HepG2 (cell line): ENCODE results near the gene RPLP2. TPM values are rescaled to one million over a fixed set of nuclear protein-coding genes. Genes with fewer than 3 reads are reported as not detected.

Experiments
- ATF7 ChIP-seq, 2 experiments: fragments of 450-650 bp in 1 of 2; sonication (generic) in 1 of 2; formaldehyde crosslinking in 1 of 2; IDR thresholded peaks; 2 replicates each; pipeline versions ENCODE4 v1.4.0 to v1.6.1; 2016 to 2020; ENCODE audit warnings: antibody characterized with exemption in 1 of 2, mild to moderate bottlenecking in 1 of 2, missing genetic modification reagents in 1 of 2
- BHLHE40 ChIP-seq: IDR thresholded peaks from 2 replicates; pipeline ENCODE4 v1.6.1; 2011; ENCODE audit warnings: low read length, improper control_type of control experiment
- DNMT3B ChIP-seq: conservative IDR thresholded peaks from 2 replicates; pipeline ENCODE4 v1.6.1; 2016; ENCODE audit warnings: missing biosample characterization, control low read depth
- GABPB1 ChIP-seq: IDR thresholded peaks from 2 replicates; pipeline ENCODE4 v1.6.1; 2016; ENCODE audit warnings: mild to moderate bottlenecking, missing genetic modification reagents, moderate library complexity, missing compliant biosample characterization
- HDAC1 ChIP-seq: sonication (generic); formaldehyde crosslinking; IDR thresholded peaks from 2 replicates; pipeline ENCODE4 v1.5.1; 2020; ENCODE audit warnings: mild to moderate bottlenecking, missing genetic modification reagents
- IKZF4 ChIP-seq: sonication (generic); formaldehyde crosslinking; IDR thresholded peaks from 2 replicates; pipeline ENCODE4 v1.5.1; 2020; ENCODE audit warnings: borderline replicate concordance, mild to moderate bottlenecking, low read depth, missing genetic modification reagents; ENCODE audit errors: not compliant biosample characterization
- MTA1 ChIP-seq: sonication (generic); formaldehyde crosslinking; IDR thresholded peaks from 2 replicates; pipeline ENCODE4 v1.4.0; 2020; ENCODE audit warnings: missing genetic modification reagents, mild to moderate bottlenecking, borderline replicate concordance
- NFKBIZ ChIP-seq: IDR thresholded peaks from 2 replicates; pipeline ENCODE4 v1.6.1; 2018; ENCODE audit warnings: missing genetic modification reagents, missing compliant biosample characterization
- PHF8 ChIP-seq: sonication (generic); formaldehyde crosslinking; IDR thresholded peaks from 2 replicates; pipeline ENCODE4 v1.5.0; 2020; ENCODE audit warnings: missing genetic modification reagents
- RNF2 ChIP-seq: fragments of 450-650 bp; conservative IDR thresholded peaks from 2 replicates; pipeline ENCODE4 v1.6.1; 2016; ENCODE audit warnings: low read depth
- TRAFD1 ChIP-seq: sonication (generic); formaldehyde crosslinking; IDR thresholded peaks from 2 replicates; pipeline ENCODE4 v1.5.1; 2020; ENCODE audit warnings: missing genetic modification reagents, mild to moderate bottlenecking, borderline replicate concordance
- ZNF205 ChIP-seq: IDR thresholded peaks from 2 replicates; pipeline ENCODE4 v1.6.1; 2018; ENCODE audit warnings: missing biosample characterization, missing genetic modification reagents
- ZNF354B ChIP-seq: sonication (generic); formaldehyde crosslinking; IDR thresholded peaks from 2 replicates; pipeline ENCODE4 v1.8.0; 2022; ENCODE audit warnings: mild to moderate bottlenecking, missing genetic modification reagents
- ZNF546 ChIP-seq: sonication (generic); formaldehyde crosslinking; conservative IDR thresholded peaks from 2 replicates; pipeline ENCODE4 v1.8.1; 2023; ENCODE audit warnings: mild to moderate bottlenecking, missing genetic modification reagents
- ZNF567 ChIP-seq: sonication (generic); formaldehyde crosslinking; IDR thresholded peaks from 2 replicates; pipeline ENCODE4 v1.8.1; 2023; ENCODE audit warnings: mild to moderate bottlenecking, missing genetic modification reagents, borderline replicate concordance
- ZNF619 ChIP-seq: sonication (generic); formaldehyde crosslinking; IDR thresholded peaks from 2 replicates; pipeline ENCODE4 v1.4.0; 2020; ENCODE audit warnings: mild to moderate bottlenecking, missing genetic modification reagents
- ZSCAN9 ChIP-seq: IDR thresholded peaks from 2 replicates; pipeline ENCODE4 v1.6.1; 2016; ENCODE audit warnings: borderline replicate concordance
- polyA plus RNA-seq, 8 experiments: library from polyadenylated mRNA; depleted of rRNA in 3 of 8; stranded (reverse) in 7 of 8; unstranded in 1 of 8; fragments of >200 nt; fragmentation: Illumina TruSeq in 4 of 8; extraction: Trizol in 4 of 8; gene quantifications; 2 replicates each; pipeline versions ENCODE4 v1.2.1 to v1.2.3, GENCODE V29; 2011 to 2016; ENCODE audit warnings: low read depth in 4 of 8, missing spikeins in 1 of 8, mixed read lengths in 1 of 8; ENCODE audit not compliant: insufficient read depth in 1 of 8
- total RNA-seq, 5 experiments: library from RNA; depleted of rRNA; stranded (reverse); fragments of >200 nt; fragmentation: Illumina TruSeq; extraction: Trizol; gene quantifications; 2 replicates each; pipeline ENCODE4 v1.2.3, GENCODE V29; 2016; ENCODE audit warnings: low read depth in 1 of 5
- TF ChIP-seq, protein P1 (sequence below), 2 experiments: sonication (generic) in 1 of 2; formaldehyde crosslinking in 1 of 2; IDR thresholded peaks; 2 replicates each; pipeline versions ENCODE4 v1.5.1 to v1.6.1; 2011 to 2020; ENCODE audit warnings: borderline replicate concordance in 1 of 2, low read depth in 1 of 2, low read length in 1 of 2, mild to moderate bottlenecking in 1 of 2, missing genetic modification reagents in 1 of 2, moderate library complexity in 1 of 2
- TF ChIP-seq, protein P2 (sequence below): sonication (generic); formaldehyde crosslinking; IDR thresholded peaks from 2 replicates; pipeline ENCODE4 v1.8.0; 2022; ENCODE audit warnings: missing genetic modification reagents, mild to moderate bottlenecking, borderline replicate concordance
- TF ChIP-seq, protein P3 (sequence below): sonication (generic); formaldehyde crosslinking; conservative IDR thresholded peaks from 2 replicates; pipeline ENCODE4 v1.4.0; 2020; ENCODE audit warnings: missing genetic modification reagents
- TF ChIP-seq, protein P4 (sequence below): IDR thresholded peaks from 2 replicates; pipeline ENCODE4 v1.6.1; 2016

RPLP2 gene
- total and polyA plus RNA-seq, 2 of the 13 experiments (the other 11 are each of a cell fraction or from before 2014, with no cell fraction given) = 978 to 2,106 TPM

DNA sequence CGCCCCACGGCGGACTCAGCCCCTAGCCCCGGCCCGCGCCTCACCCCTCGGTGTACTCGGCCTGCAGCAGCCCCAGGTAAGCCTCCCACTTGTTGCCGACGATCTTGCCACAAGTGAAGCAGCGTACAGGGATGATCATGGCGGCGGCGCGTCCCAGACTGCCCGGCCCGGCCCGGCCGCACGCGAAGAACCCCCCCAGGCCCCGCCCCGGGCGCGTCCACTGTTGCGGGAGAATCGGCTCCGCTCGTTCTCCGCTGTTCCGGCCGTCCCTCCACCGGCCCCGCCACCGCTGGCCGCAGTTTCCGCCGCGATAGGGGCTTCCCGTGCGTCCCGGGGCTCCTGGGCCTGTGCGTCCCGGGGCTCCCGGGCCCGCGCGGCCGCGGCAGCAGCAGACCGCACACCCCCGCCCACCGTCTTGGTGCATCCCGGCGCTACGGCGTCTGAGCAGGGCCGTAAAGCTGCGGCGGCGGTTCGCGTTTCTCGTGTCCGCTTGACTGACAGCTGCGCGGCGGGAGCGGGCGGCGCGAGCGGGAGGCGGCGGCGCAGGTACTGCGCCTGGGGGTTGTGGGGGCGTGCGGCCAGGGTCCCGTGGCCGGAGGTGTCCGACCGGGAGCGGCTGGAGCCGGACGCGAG lies 32.7 kb downstream of the RPLP2 start, which contains the start of the genes POLR2L and TSPAN4 (continued):
- TF ChIP-seq, protein P1, sequence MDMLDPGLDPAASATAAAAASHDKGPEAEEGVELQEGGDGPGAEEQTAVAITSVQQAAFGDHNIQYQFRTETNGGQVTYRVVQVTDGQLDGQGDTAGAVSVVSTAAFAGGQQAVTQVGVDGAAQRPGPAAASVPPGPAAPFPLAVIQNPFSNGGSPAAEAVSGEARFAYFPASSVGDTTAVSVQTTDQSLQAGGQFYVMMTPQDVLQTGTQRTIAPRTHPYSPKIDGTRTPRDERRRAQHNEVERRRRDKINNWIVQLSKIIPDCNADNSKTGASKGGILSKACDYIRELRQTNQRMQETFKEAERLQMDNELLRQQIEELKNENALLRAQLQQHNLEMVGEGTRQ (IDR thresholded peaks at IDR 0.05; ENCODE audit: low read depth, low read length) = no peak
- TF ChIP-seq, protein P1 (CRISPR knock-in tag; IDR thresholded peaks at IDR 0.05; ENCODE audit: borderline replicate concordance) = no peak
- TF ChIP-seq ZNF205 (CRISPR knock-in tag) (peak; percentile 26; the same call in 1 of the 2 replicates), ZNF567 (peak; percentile 47; the same call in 1 of the 2 replicates), ZNF546 (CRISPR knock-in tag) (peak; percentile 70; the same call in 1 of the 2 replicates), PHF8 (CRISPR knock-in tag) (peak; percentile 82), NFKBIZ (CRISPR knock-in tag) (0 out of 2 replicates have a peak, but pooled peaks have one; percentile 21), DNMT3B (CRISPR knock-in tag) (no peak), MTA1 (CRISPR knock-in tag) (no peak), ZNF619 (no peak; the same call in 1 of the 2 replicates), ATF7 (IDR thresholded peaks at IDR 0.05) (peak; percentile 48; the same call in 1 of the 2 replicates), ATF7 (CRISPR knock-in tag; IDR thresholded peaks at IDR 0.05) (no peak), TRAFD1 (CRISPR knock-in tag) (no peak), BHLHE40 (peak; percentile 92), GABPB1 (CRISPR knock-in tag) (peak; percentile 78; the same call in 1 of the 2 replicates), IKZF4 (CRISPR knock-in tag) (peak; percentile 87), HDAC1 (CRISPR knock-in tag) (peak; percentile 92), ZSCAN9 (CRISPR knock-in tag) (0 out of 2 replicates have a peak, but pooled peaks have one; percentile 48), ZNF354B (peak; percentile 92; the same call in 1 of the 2 replicates), RNF2 (peak; percentile 67; the same call in 1 of the 2 replicates)
- TF ChIP-seq, protein P2, sequence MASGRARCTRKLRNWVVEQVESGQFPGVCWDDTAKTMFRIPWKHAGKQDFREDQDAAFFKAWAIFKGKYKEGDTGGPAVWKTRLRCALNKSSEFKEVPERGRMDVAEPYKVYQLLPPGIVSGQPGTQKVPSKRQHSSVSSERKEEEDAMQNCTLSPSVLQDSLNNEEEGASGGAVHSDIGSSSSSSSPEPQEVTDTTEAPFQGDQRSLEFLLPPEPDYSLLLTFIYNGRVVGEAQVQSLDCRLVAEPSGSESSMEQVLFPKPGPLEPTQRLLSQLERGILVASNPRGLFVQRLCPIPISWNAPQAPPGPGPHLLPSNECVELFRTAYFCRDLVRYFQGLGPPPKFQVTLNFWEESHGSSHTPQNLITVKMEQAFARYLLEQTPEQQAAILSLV (CRISPR knock-in tag) = peak; percentile 86; the same call in 1 of the 2 replicates
- TF ChIP-seq, protein P3, sequence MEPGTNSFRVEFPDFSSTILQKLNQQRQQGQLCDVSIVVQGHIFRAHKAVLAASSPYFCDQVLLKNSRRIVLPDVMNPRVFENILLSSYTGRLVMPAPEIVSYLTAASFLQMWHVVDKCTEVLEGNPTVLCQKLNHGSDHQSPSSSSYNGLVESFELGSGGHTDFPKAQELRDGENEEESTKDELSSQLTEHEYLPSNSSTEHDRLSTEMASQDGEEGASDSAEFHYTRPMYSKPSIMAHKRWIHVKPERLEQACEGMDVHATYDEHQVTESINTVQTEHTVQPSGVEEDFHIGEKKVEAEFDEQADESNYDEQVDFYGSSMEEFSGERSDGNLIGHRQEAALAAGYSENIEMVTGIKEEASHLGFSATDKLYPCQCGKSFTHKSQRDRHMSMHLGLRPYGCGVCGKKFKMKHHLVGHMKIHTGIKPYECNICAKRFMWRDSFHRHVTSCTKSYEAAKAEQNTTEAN (CRISPR knock-in tag) = 0 out of 2 replicates have a peak, but pooled peaks have one; percentile 41
- TF ChIP-seq, protein P4, sequence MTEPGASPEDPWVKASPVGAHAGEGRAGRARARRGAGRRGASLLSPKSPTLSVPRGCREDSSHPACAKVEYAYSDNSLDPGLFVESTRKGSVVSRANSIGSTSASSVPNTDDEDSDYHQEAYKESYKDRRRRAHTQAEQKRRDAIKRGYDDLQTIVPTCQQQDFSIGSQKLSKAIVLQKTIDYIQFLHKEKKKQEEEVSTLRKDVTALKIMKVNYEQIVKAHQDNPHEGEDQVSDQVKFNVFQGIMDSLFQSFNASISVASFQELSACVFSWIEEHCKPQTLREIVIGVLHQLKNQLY (CRISPR knock-in tag) = no peak
